ENCODE results near the gene C1orf21.
"Not testable (repeated sequence)": the region's sequence is repeated elsewhere in the genome, so short reads cannot be mapped to it uniquely, and the experiment has no call there.

C1orf21 gene, protein sequence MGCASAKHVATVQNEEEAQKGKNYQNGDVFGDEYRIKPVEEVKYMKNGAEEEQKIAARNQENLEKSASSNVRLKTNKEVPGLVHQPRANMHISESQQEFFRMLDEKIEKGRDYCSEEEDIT

DNA sequence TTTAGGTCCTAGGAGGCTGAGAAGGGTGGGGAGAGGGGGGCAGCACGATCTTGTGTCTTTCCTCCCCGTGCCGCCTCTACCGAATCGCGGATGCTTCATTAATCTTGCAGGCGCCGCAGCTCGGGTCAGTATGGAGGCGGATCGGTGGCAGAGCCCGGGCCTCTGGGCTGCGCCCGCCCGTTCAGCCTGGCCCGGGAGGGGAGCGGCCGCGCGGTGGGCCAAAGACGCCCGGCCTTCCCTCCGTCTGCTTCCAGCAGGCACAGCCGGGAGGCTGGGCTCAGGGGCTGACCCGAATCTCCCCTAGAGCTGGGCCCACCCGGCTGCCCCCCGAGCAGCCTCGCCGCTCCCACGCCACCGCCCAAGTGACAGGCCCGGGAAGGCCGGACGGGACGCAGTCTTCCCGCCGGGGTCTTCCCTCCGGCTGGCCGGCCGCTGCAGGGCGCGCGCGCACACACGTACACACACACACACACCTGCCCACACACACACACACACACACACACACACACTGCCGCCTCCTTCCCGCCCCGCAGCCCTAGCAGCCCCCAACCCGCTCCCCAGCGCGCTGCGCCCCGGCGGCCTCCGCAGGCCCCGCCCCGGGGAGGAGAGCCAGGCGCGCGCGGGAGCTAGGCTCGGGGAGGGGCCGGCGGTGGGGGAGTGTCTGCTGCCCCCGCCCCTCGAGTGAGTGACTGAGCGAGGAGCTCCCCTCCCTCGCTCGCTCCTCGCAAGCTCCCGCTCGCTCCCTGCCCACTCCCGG, at the start of gene C1orf21:
Gene C1orf21 (plus strand): TSS at position 718 of the 757 bp plus-strand sequence. CDS start 90,481 bp downstream, outside the sequence.
- intact Hi-C loops (cut with DNase I), result no loop called here
- peak; percentile 51 to 96 (median 89) for DNase-seq

DNA sequence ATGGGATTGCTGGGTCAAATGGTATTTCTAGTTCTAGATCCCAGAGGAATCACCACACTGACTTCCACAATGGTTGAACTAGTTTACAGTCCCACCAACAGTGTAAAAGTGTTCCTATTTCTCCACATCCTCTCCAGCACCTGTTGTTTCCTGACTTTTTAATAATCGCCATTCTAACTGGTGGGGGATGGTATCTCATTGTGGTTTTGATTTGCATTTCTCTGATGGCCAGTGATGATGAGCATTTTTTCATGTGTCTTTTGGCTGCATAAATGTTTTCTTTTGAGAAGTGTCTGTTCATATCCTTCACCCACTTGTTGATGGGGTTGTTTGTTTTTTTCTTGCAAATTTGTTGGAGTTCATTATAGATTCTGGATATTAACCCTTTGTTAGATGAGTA, 49.0 kb upstream of the C1orf21 start:
- DNase-seq; intact Hi-C loops (cut with DNase I): not testable (repeated sequence)

DNA sequence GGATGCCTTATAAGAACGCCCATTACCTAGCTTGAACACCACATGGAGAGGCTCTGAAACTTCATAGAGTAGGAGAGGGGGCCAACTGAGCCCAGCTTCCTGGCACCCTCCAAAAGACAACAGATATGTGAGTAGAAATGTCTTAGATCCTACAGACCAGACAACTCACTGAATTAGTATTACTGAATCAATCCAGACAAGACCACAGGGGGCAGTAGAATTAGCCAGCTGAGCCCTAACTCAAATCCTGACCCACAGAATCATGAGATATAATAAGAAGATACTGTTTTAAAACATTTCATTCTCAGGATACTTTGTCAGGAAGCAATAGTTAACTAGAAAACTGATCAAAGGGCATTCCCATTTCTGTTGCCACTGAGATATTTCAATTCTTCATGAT, 45.8 kb upstream of the C1orf21 start:
- no peak for DNase-seq
- intact Hi-C loops (cut with DNase I), result no loop called here

DNA sequence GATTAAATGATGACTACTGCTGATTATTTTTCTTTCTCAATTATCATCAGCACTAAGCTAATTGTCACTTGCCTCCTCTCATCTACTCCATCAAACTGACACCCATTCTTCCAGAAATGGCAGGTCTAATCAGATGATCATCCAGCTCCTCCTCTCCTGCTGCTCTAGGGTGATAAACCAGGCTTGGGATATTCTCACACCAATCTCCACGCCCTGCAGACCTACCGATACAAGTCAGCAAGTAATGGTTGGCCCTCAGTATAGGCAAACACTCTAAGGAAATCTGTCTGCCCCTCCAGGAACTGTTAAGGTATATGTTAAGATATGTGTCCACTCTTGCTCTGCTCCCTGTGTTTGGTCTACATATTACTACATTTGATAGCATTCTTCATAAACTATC, 36.3 kb upstream of the C1orf21 start:
- no peak for DNase-seq
- intact Hi-C loops (cut with DNase I), result no loop called here

DNA sequence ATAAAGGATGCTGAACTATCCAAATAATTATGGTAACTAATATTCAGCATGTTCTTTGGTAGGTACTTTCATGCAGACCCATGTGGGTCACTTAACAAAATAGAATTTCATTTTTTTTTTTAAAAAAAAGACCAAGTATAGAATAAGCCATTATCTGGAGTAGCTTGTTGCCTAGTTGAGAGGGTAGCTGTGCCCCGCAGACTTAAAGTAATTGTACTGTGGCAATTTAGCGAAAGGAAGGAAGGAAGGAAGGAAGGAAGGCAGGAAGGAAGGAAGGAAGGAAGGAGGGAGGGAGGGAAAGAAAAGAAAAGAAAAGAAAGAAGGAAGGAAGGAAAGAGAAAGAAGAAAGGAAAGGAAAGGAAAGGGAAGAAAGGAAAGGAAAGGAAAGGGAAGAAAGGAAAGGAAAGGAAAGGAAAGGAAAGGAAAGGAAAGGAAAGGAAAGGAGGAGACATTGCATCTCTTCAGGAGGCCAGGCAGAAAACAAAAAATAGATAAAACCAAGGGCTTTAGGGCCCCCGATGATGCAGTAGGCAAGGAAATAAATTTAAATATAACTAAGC, 35.3 kb upstream of the C1orf21 start:
- DNase-seq, result no peak
- intact Hi-C loops (cut with DNase I), result no loop called here

DNA sequence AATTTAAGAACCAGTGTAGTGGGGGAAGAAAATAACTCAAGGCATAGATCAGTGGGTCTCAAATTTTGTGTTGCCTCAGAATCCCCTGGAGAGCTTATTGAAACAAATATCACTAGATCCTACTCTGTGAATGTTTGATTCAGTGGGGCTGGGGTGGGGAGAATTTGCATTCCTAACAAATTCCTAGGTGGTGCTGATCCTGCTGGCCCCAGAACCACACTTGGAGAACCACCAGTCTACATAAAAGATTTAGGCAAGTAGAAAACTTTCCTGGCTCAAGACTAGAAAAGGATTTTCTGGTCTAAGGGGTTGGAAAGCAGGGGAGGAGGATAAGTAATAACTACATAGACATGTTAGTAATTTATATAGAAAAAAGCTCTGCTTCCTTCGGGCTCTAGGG, 34.1 kb upstream of the C1orf21 start:
- no peak for DNase-seq
- intact Hi-C loops (cut with DNase I), result no loop called here

DNA sequence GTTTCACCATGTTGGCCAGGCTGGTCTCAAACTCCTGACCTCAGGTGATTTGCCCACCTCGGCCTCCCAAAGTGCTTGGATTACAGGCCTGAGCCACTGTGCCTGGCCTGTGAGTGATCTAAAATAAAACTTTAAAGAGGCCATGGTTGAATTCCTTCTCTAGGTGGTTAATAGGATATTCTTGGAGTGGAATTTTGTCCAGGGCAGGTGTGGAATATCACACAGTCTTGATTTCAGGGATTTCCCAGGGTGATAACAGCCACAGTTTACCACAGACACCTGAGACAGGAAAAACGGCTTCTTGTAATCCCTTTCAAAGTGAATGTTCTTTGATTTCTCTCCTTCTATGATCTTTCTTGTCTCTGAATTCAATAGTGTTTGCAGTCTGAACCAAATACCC, 32.1 kb upstream of the C1orf21 start:
- no peak for DNase-seq
- intact Hi-C loops (cut with DNase I), result no loop called here

DNA sequence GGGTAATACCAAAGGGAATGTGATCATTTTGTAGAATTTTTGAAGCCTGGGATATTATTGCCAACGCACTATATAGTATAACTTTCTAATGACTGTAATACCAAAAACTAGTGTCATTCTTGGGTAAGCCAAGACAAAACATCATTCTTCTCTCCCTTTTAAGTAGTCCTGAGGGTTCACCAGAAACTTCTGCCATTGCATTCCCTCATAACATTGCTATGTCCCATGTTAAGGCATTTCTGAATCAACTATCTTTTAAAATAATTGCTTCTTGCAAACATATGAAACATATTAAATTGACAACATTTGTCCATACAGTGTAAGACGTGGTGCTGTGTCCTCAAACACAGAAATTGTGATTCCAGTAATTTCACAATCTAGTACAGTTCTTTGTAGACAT, 29.9 kb upstream of the C1orf21 start:
- intact Hi-C loops (cut with DNase I), result no loop called here
- no peak for DNase-seq

DNA sequence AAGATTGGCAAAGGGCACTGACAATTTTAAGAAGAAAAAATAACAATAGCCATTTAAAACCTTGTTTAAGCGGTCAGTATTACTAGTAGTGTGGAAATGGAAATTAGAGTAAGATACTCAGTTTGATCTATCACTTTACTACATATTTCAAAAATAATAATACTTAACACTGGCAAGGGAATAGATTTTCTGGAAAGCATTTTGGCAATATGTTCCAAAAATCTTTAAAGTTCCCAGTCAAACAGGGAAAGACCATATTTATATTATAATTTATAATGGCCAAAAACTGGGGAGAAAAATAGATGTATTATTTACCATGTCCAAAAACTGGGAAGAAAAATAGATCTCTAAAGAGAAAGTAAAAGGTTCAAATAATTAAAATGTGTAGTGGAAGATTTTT, 28.6 kb upstream of the C1orf21 start:
- intact Hi-C loops (cut with DNase I), result no loop called here
- DNase-seq, result no peak

DNA sequence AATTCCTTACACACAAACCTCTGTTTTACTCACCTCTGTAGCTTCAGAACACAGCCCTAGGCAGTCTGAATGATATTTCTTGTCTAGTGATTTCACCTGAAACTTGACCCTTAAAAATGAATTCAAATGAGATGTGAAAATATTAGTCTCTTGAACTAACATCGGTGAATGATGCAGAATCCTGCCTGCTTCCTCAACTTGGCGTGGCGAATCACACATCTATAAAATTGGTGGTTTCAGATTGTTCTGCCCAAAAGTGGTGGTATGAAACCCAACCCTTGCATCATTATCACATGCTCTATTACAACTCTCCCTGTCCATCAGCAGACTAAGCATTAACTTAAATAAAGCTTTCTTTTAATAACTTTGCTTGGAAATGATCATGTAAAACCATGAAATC, 26.9 kb upstream of the C1orf21 start:
- intact Hi-C loops (cut with DNase I), result no loop called here
- no peak for DNase-seq

DNA sequence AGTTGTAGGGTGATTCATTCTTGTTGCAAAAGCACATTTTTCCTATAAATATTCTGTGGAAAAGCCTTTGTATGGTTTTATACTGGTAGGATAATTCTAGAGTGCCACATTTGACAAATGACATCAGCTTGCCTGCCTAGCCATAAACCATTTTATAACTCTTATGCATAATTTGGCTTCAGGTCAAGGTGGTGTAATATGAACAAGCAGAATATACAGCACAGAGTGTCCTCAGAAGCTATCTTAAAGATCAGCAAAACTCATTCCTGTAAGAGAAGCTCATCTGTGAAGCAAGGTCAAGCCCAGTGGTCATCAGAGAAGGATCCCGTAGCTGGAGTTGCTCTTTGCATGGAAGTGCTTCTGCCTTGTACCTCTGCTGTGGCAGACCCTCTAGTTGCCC, 24.0 kb upstream of the C1orf21 start:
- intact Hi-C loops (cut with DNase I), result no loop called here
- no peak for DNase-seq

DNA sequence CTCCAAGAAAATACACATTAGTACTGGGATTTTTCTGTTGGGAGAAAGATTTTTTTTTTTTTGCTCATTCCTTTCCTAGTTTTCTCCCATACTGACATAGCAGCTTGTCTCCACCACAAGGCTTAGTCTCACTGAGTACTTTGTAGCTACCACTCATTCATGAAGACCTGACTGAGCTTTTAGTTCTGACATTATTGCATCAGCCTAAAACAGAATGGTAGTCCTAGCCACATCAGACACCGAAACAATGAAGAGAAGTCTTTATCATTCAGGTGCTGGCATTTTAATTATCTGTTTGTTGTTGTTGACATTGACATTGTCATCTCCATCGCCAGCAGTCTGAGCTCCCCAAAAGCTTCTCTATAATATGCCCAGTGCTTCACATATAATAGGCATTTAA, 21.1 kb upstream of the C1orf21 start:
- intact Hi-C loops (cut with DNase I), result no loop called here
- no peak for DNase-seq

DNA sequence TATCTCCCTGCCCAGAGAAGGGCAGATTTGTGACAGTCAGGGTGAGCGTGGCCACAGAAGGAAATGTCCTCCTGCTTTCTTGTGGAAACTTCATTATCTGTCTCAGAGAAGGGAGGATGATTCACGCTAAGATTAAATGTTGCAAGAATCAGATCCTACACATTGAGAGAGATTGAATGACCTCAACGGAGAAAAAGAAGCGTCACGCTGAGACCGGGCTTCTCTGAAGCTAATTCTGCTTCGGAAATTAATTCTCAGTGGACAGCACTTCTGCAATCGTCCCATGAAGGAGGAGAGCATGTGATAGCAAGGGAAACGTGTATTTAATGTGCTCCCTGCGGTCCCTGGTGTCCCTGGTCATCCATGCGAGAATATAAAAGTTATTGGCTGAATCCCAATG, 19.8 kb upstream of the C1orf21 start:
- intact Hi-C loops (cut with DNase I), result no loop called here
- DNase-seq, result no peak

DNA sequence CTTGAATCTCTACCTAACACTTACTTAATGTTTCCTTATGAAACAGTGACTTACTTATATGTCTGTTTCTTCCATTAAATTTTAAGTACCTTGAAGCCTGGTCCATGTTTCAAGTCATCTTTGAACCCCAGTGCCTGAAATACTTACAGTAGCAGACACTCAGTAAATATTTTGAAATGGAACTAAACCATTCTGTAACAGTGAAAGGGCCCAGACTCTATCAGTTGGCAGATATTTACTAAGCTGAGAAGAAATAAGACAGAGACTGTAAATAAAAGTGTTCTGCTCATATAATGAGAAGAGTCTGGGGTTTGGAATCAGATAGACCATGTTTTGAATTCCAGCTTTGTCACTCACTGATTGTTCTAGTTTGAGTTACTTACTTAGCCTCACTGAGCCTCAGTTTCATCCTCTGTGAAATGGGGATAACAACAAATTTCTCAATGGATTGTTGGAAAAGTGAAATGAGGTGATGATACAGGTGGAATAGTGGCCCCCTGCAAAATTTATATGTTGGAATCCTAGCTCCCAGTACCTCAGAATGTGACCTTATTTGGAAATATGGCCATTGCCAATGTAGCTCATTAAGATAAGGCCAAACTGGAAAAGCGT, 19.3 kb upstream of the C1orf21 start:
- no peak for DNase-seq
- intact Hi-C loops (cut with DNase I), result no loop called here

DNA sequence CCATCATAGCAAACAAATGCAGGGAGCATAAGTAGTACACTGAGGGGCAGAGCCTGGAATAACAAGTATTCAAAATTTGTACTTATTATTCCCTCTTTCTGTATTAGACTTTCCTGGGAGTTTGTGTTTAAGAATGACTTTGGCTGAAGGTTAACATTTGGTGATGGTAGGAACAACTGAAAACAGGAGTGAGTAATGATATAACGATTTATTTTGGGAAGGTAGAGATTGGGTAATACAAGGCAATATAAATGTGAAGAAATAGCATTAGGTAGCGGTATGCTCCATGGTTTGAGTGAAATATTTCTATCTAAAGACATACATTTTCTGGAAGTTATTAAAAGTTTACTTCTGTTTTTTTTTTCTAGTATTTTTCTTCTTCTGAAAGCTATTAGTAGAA, 18.5 kb upstream of the C1orf21 start:
- intact Hi-C loops (cut with DNase I), result no loop called here
- no peak for DNase-seq

DNA sequence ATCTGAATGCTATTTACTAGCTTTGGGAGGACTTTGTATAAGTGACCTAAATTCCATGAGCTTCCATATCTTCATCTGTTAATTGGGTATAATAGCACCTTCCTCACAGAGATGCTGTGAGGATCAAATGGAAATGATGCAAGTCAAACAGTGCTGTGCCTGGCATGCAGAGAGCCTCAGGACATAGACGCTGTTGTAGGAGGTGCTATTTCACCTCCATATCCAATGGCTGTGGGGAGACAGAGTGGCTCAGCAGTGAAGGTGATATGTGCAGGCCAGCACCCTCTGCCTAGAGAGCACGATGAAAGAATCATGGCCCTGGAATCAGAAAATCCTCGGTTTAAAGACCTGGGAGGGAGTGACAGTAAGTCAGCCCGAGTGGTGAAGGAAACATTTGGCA, 16.0 kb upstream of the C1orf21 start:
- intact Hi-C loops (cut with DNase I), result no loop called here

DNA sequence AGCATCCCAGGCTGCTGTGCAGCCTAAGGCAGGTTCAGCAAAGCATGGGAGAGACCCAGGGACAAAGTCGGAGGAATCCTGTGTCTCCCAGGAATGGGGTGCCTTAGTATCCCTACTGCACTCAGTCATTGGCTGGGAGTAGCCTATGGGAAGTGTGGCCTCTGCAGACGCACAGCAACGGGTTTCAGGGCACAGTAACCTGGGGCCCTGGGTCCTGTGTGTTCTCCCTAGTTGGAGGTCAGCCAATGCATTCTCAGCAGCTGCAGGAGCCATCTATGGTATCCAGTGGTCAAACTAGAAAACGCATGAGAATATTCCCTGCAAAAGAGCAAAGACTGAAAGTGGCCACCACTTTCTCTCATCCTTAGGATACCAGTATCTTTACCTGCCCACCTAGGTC, 13.7 kb upstream of the C1orf21 start:
- DNase-seq, result no peak
- intact Hi-C loops (cut with DNase I), result no loop called here

More for the DNA sequence above, 16.0 kb upstream of the C1orf21 start:
- no peak for DNase-seq

DNA sequence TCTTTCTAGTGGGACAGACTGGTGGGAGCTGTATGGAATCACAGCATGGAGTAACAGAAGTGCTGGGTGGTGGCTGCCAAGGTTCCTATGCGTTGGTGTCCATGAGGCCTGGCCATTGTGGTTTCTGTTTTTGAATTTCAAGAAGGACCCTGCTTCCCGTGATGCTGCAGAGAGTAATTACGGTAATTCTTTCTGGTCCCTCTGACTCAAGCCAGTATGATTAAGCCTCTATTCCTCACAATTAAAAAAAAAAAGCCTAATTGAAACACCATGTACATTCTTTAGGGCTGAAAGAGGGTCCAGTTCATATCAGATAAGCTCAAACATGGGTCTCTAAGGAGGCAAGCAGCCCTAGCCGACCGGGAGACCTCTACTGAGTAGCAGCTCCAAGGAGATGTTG, 10.5 kb upstream of the C1orf21 start:
- intact Hi-C loops (cut with DNase I), result no loop called here
- no peak for DNase-seq

DNA sequence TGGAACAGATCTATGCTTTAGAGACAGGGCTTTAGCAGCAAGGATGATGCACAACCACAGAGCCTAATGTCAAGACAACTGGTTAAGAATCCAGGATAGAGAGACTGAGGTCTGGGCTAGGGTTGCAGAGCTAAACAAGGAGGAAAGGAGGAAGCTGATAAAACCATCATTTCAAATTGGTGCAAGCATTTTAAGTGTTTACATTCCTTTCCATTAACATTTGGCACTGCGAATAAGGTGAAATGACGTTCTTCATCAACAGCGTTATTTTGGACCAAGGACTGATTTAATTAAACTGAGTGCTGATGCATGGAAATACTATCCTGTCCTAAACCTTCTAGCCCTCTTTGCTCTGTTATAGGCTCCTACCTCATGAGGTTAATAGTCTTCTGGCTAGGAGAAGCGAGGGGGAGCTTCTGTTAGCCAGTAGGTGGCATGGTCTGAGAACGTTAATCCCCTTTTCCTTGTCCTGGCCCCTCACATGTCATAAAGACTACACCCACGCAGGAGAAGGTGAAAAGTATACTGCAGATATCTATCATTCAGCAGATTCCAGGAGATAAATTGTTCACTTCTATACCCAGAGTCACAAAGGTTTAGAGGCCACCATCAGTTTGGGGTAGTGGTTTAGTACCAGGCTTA, 7.6 kb upstream of the C1orf21 start:
- intact Hi-C loops (cut with DNase I), result no loop called here
- DNase-seq, result no peak

DNA sequence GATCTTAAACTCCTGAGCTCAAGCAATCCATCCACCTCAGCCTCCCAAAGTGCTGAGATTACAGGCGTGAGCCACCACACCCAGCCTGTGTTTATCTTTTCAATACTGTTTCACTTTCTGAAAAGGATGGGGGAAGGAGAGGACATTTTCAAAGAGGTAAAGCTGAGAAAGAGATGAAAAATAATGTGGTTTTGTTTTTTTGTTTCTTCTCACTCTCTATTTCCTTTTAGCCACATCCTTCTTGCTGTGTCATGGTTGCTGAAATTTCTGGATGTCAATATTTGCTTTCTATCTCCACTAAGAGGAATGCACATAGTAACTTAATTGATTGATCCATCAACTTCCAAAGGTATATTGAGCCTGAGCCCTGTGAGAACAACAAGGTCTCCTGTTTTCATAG, 6.4 kb upstream of the C1orf21 start:
- DNase-seq, result no peak
- intact Hi-C loops (cut with DNase I), result no loop called here

Measured in head of caudate nucleus (tissue), 42 donors.